ENCODE data around the gene CLPTM1.

GRCh38 chr19:44988273-44988672 is 33.1 kb downstream of the CLPTM1 start:
- TF ChIP-seq CTCF (IDR thresholded peaks at IDR 0.05; ENCODE audit: extremely low read depth in 1 of 2, insufficient read depth in 1 of 2, low read depth in 1 of 2, low read length in 2 of 2) (no peak), POLR2AphosphoS5 (IDR thresholded peaks at IDR 0.05; ENCODE audit: insufficient read depth, low read depth, low read length) (no peak), JUN (IDR thresholded peaks at IDR 0.05; ENCODE audit: borderline replicate concordance, insufficient read depth, insufficient read length, low read depth) (no peak), POLR2A (IDR thresholded peaks at IDR 0.05; ENCODE audit: low read depth, low read length) (no peak), GATA2 (IDR thresholded peaks at IDR 0.05; ENCODE audit: insufficient read depth, insufficient read length, low read depth, low read length) (no peak), MAX (IDR thresholded peaks at IDR 0.05; ENCODE audit: insufficient read depth, insufficient read length) (no peak)

Data from endothelial cell of umbilical vein (primary cell).